A673 (cell line): ENCODE results near the gene UVSSA. TPM values are rescaled to one million over a fixed set of nuclear protein-coding genes. Genes with fewer than 3 reads are reported as not detected.

ENCODE experiments used
- BruUV-seq: library from RNA; stranded (reverse); fragments of 400-500 nt; replicated peaks from 2 replicates; lab custom pipeline; 2021; lab: Mats Ljungman, UMichigan
- CTCF ChIA-PET: fragments of 300-600 bp; sonication (Branson Sonifier 250); formaldehyde crosslinking; loops from one replicate; lab custom pipeline; 2022; ENCODE audit warnings: antibody characterized with exemption; lab: Charles Lee
- POLR2A ChIA-PET: fragments of 300-600 bp; sonication (Branson Sonifier 250); formaldehyde crosslinking; loops from one replicate; lab custom pipeline; 2022; ENCODE audit warnings: antibody characterized with exemption; ENCODE audit not compliant: low non-redundant PET; lab: Charles Lee
- DNase-seq: peaks from one replicate; pipeline ENCODE4 v3.0.0-alpha.2; 2015; ENCODE audit warnings: low spot score
- H3K27ac ChIP-seq: fragments of 200-600 bp; sonication (generic); 2 replicates; pipeline ENCODE4 v1.5.1; 2016; ENCODE audit warnings: mixed run types, low read depth, mild to moderate bottlenecking, mixed read lengths, antibody characterized with exemption, low read length; ENCODE audit not compliant: poor library complexity, severe bottlenecking
- H3K27me3 ChIP-seq: fragments of 200-600 bp; sonication (generic); replicated peaks from 2 replicates; pipeline ENCODE4 v1.6.1; 2017; ENCODE audit warnings: mixed run types, low read depth, mild to moderate bottlenecking, mixed read lengths, antibody characterized with exemption, low read length; ENCODE audit not compliant: insufficient read depth, poor library complexity
- H3K36me3 ChIP-seq: fragments of 200-600 bp; sonication (generic); 2 replicates; pipeline ENCODE4 v1.6.1; 2016; ENCODE audit warnings: mixed run types, mild to moderate bottlenecking, mixed read lengths, antibody characterized with exemption, low read length; ENCODE audit not compliant: insufficient read depth, poor library complexity, severe bottlenecking
- H3K4me1 ChIP-seq: fragments of 200-600 bp; sonication (generic); 2 replicates; pipeline ENCODE4 v1.6.1; 2017; ENCODE audit warnings: mixed run types, mild to moderate bottlenecking, mixed read lengths, antibody characterized with exemption, low read length; ENCODE audit not compliant: insufficient read depth, poor library complexity, severe bottlenecking
- H3K4me3 ChIP-seq: fragments of 200-600 bp; sonication (generic); 2 replicates; pipeline ENCODE4 v1.5.1; 2016; ENCODE audit warnings: low read depth, mixed run types, mild to moderate bottlenecking, mixed read lengths, low read length; ENCODE audit not compliant: poor library complexity, severe bottlenecking
- H3K9me3 ChIP-seq: fragments of 200-600 bp; sonication (generic); 2 replicates; pipeline ENCODE4 v1.6.1; 2016; ENCODE audit warnings: mixed run types, low read depth, mild to moderate bottlenecking, mixed read lengths, antibody characterized with exemption, low read length; ENCODE audit not compliant: poor library complexity, severe bottlenecking
- CTCF ChIP-seq: fragments of 300-800, 200-600 bp; sonication (generic); conservative IDR thresholded peaks from 2 replicates; pipeline ENCODE4 v1.5.1; 2017; ENCODE audit warnings: low read depth, mild to moderate bottlenecking, antibody characterized with exemption, low read length, moderate library complexity, mixed read lengths
- EZH2 ChIP-seq: fragments of 200-600 bp; sonication (generic); IDR thresholded peaks from 2 replicates; pipeline ENCODE4 v1.6.1; 2017; ENCODE audit warnings: borderline replicate concordance, low read depth, mild to moderate bottlenecking, mixed read lengths, antibody characterized with exemption, low read length; ENCODE audit not compliant: poor library complexity, severe bottlenecking
- intact Hi-C: fragments of 100-400 bp; cut with micrococcal nuclease; formaldehyde crosslinking; loops from one replicate; pipeline ENCODE4 v1.10.0; 2022; ENCODE audit not compliant: unreplicated experiment
- total RNA-seq: library from RNA; stranded (reverse); gene quantifications from 2 replicates; pipeline ENCODE4 v1.2.3, GENCODE V29; 2021

The UVSSA gene
- total RNA-seq, 1 experiment from 2014 or later, result 20.3 TPM

GRCh38 chr4:1375761-1376322 is 28.8 kb downstream of the UVSSA start:
- H3K4me1 ChIP-seq, result no peaks in the 10 kb centered on the region
- TF ChIP-seq CTCF (no peak), EZH2 (no peak)
- H3K27me3 ChIP-seq, result no peaks in the 10 kb centered on the region
- H3K4me3 ChIP-seq, result no peak overlapping the region
- intact Hi-C loops, result no loop called here
- H3K27ac ChIP-seq, result no peak overlapping the region
- POLR2A ChIA-PET, result no interaction called here
- H3K36me3 ChIP-seq, result no peaks in the 10 kb centered on the region
- DNase-seq, result no peak
- H3K9me3 ChIP-seq, result no peaks in the 10 kb centered on the region
- BruUV-seq, result no TSS peak
- CTCF ChIA-PET, result no interaction called here

GRCh38 chr4:1376391-1376840 is 29.4 kb downstream of the UVSSA start:
- ChIA-PET POLR2A (no interaction called here), CTCF (no interaction called here)
- Histone ChIP-seq H3K27ac (no peak overlapping the region), H3K9me3 (no peaks in the 10 kb centered on the region), H3K4me3 (no peak overlapping the region), H3K36me3 (no peaks in the 10 kb centered on the region), H3K27me3 (no peaks in the 10 kb centered on the region), H3K4me1 (no peaks in the 10 kb centered on the region)
- DNase-seq, result no peak
- TF ChIP-seq EZH2 (no peak), CTCF (no peak)
- no TSS peak for BruUV-seq
- intact Hi-C loops, result no loop called here

- ChIA-PET CTCF (no interaction called here), POLR2A (no interaction called here)
- intact Hi-C loops, result no loop called here
Measured at GRCh38 chr4:1376841-1377605, 30.0 kb downstream of the UVSSA start.

More at GRCh38 chr4:1376841-1377605, 30.0 kb downstream of the UVSSA start:
- TF ChIP-seq CTCF (no peak), EZH2 (no peak)
- Histone ChIP-seq H3K27me3 (no peaks in the 10 kb centered on the region), H3K27ac (no peak overlapping the region), H3K36me3 (no peaks in the 10 kb centered on the region), H3K9me3 (no peaks in the 10 kb centered on the region), H3K4me1 (no peaks in the 10 kb centered on the region), H3K4me3 (no peak overlapping the region)
- DNase-seq, result no peak
- no TSS peak for BruUV-seq
